C4-2B (cell line): Measurements from ENCODE around the gene ACSL4.

Experiments used
- H3K27ac ChIP-seq: fragments of 450-650 bp; 2 replicates; pipeline ENCODE4 v1.5.1; 2017
- ZFX ChIP-seq: fragments of 450-650 bp; IDR thresholded peaks from 2 replicates; pipeline ENCODE4 v1.6.1; 2017
- TF ChIP-seq, protein P1 (sequence below): fragments of 450-650 bp; conservative IDR thresholded peaks from 2 replicates; pipeline ENCODE4 v1.5.1; 2017; ENCODE audit warnings: mild to moderate bottlenecking

ACSL4 gene

DNA sequence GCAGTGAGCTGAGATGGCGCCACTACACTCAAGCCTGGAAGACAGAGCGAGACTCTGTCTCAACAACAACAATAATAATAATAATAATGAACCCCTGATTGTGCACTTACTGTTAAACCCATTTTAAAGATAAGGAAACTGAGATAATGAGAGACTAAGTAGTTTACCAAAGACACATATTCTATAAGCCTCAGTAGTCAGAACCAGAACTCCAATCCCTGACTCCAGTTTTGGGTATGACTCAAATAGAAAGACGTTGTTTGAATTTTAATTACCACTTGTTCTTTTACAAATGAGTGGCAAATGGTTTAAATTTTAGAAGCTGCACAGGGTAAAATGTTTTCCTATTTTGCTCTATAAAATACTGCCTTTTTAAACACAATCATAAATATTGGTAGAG is 37.4 kb downstream of the ACSL4 start:
- H3K27ac ChIP-seq, result no peak overlapping the region
- TF ChIP-seq ZFX, result no peak
- TF ChIP-seq, protein P1, sequence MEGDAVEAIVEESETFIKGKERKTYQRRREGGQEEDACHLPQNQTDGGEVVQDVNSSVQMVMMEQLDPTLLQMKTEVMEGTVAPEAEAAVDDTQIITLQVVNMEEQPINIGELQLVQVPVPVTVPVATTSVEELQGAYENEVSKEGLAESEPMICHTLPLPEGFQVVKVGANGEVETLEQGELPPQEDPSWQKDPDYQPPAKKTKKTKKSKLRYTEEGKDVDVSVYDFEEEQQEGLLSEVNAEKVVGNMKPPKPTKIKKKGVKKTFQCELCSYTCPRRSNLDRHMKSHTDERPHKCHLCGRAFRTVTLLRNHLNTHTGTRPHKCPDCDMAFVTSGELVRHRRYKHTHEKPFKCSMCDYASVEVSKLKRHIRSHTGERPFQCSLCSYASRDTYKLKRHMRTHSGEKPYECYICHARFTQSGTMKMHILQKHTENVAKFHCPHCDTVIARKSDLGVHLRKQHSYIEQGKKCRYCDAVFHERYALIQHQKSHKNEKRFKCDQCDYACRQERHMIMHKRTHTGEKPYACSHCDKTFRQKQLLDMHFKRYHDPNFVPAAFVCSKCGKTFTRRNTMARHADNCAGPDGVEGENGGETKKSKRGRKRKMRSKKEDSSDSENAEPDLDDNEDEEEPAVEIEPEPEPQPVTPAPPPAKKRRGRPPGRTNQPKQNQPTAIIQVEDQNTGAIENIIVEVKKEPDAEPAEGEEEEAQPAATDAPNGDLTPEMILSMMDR, result no peak

DNA sequence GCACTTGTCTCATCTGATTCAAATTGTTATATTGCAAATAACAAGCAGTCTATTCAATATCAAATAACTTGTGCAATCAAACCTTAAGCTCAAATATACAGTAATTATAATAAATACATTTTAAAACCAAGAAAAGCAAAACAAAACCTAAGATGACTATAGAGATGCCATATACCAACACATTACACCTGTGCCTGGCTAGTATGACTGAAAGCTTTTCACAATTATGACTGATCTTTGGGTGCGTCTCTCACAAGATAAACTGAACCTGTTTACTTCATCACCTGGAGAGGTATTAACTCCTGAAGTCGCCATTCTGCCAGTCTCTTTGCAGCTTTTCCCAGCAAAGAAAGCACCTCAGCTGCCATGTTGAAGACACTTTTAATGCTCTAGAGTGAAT is 41.3 kb downstream of the ACSL4 start:
- H3K27ac ChIP-seq, result no peak overlapping the region

DNA sequence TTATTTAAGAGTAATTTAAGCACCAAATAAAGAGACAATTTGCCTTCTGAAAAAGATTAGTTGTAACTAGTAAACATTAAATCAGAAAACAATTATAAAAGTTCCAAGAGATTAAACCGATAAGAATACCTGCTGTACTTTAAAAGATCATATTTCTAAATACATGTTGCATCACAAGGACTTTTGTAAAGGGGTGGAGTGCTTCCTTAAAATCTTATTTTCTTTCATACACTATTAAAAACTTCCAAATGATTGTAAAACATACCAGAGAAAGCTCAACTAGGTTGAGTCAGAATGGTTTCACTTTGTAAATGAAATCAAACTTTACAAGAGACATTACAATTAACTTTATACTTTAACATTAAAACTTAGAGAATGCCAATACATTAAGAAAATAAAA is 41.8 kb downstream of the ACSL4 start:
- H3K27ac ChIP-seq, result no peak overlapping the region
- TF ChIP-seq, protein P1, result no peak
- no peak for TF ChIP-seq ZFX

More for the DNA sequence above, 41.3 kb downstream of the ACSL4 start:
- TF ChIP-seq, protein P1, result no peak
- no peak for TF ChIP-seq ZFX

DNA sequence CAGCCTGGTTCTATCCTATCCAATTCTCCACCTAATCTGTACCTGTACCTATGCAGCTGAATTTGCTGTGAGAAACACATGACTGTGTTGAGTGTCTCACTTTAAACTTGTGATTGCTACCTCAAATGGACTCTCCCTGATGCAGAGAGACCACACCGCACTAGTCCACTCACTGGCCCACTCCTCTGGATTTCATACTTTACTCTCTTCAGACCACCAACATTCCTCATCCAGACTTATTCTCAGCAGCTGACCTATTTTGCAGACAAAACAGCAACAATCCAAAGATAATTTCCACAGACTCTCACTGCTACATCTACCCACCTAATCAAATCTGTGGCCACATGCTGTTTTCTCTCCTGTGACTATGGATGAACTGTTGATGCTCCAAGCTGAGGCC is 45.2 kb downstream of the ACSL4 start:
- TF ChIP-seq, protein P1, result no peak
- no peak for TF ChIP-seq ZFX
- H3K27ac ChIP-seq, result no peak overlapping the region

DNA sequence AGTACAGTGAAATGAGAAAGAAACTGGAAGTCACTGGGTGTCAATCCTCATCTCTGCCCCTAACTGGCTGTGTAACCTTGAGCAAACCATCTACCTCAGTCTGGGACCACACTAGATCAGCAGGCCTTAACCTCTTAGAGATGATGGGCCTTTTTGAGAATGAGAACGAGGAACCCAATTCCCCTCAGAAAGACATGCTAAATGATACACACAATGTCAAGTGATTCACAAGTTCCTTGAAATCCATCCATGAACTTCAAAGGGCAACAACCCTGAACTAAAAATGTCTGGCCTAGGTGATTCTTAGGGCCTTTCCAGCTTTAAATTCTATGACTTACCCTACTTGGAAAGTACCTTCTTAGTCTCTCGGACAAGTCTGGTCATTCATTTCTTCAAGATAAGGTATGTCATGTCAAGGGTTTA is 47.4 kb downstream of the ACSL4 start:
- no peak for TF ChIP-seq ZFX
- TF ChIP-seq, protein P1, result no peak
- H3K27ac ChIP-seq, result no peak overlapping the region

DNA sequence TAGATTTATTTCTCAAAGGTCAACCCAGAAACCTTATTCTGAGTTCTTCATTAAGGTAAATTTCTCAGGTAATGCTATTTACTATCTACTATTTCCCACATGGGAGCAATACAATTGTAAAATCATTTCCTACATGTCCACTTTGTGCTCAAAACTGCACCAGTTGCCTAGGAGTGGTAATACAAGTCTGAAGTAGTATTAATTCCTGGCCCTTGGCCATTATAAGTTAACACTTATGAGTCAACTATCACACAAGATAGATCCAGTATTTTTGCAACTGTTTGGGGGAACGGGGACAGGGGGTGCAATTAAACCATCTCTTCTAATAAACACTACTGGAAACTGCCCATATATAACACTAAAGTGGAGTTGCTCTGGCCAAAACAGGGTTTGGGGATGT is 48.9 kb downstream of the ACSL4 start:
- TF ChIP-seq ZFX, result no peak
- TF ChIP-seq, protein P1, result no peak
- no peak overlapping the region for H3K27ac ChIP-seq

DNA sequence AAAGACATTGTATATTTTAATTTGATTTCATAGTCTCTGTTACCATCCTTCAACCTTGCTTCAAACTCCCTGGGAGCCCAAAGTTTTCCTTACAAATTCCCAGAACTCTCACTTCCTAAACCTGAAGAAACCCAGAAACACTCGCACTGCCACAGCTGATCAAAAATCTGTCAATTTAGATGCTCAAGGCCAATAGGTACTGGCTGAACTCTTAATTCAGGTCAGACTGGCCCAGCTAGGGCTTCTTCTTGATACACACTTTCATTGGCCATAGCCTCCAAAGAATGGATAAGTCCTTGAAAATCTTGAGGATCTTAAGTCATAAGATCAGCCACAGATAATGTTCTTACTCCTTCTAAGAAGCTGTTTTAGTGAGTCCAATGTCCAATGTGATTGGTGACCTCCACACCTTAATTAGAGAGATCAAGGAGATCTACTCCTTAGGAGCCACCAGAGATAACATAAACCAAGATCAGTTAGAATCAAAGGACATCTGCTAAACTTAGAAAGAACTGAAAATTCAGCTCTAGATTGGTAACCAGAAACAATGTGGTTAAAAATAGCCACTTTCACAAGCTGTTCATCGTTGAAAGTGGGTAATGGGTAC is 51.5 kb downstream of the ACSL4 start:
- TF ChIP-seq, protein P1, result no peak
- no peak overlapping the region for H3K27ac ChIP-seq
